HEK293T (cell line): ENCODE data around the gene TRAPPC10.

Experiments used
- BHLHE40 ChIP-seq: fragments of 450-650 bp; IDR thresholded peaks from 2 replicates; pipeline ENCODE4 v1.6.1; 2016; ENCODE audit warnings: mild to moderate bottlenecking, moderate library complexity, borderline replicate concordance
- FOXK2 ChIP-seq: fragments of 450-650 bp; IDR thresholded peaks from 2 replicates; pipeline ENCODE4 v1.6.1; 2016; ENCODE audit warnings: mild to moderate bottlenecking
- HDGF ChIP-seq: fragments of 450-650 bp; IDR thresholded peaks from 2 replicates; pipeline ENCODE4 v1.6.1; 2017; ENCODE audit warnings: antibody characterized with exemption, borderline replicate concordance
- LEF1 ChIP-seq: fragments of 450-650 bp; IDR thresholded peaks from 2 replicates; pipeline ENCODE4 v1.6.1; 2017; ENCODE audit warnings: mild to moderate bottlenecking, borderline replicate concordance
- SP1 ChIP-seq: fragments of 450-650 bp; IDR thresholded peaks from 2 replicates; pipeline ENCODE4 v1.6.1; 2017
- SUZ12 ChIP-seq: fragments of 450-650 bp; IDR thresholded peaks from 2 replicates; pipeline ENCODE4 v1.6.1; 2016; ENCODE audit warnings: mild to moderate bottlenecking
- TARDBP ChIP-seq: fragments of 450-650 bp; IDR thresholded peaks from 2 replicates; pipeline ENCODE4 v1.6.1; 2016

- TF ChIP-seq SUZ12 (no peak), HDGF (no peak), SP1 (no peak), BHLHE40 (no peak), LEF1 (no peak), FOXK2 (no peak), TARDBP (no peak)
These were observed 60.0 kb downstream of the TRAPPC10 start for GRCh38 chr21:44072111-44072510.
